Spinal cord (tissue), 10 donors: Measurements from ENCODE around the gene ZNF530. TPM values are rescaled to one million over a fixed set of nuclear protein-coding genes. Genes with fewer than 3 reads are reported as not detected.

ENCODE experiments used
- DNase-seq, 6 donors: peaks; one replicate each; pipeline versions ENCODE4 v3.0.0 to v3.0.0-alpha.2; 2013 to 2015; ENCODE audit warnings: low spot score in 6 of 6, low read depth in 4 of 6
- H3K27ac ChIP-seq: one replicate; pipeline ENCODE4 v1.5.1; 2013; ENCODE audit warnings: low read depth, low read length, control low read depth
- H3K27me3 ChIP-seq: one replicate; pipeline ENCODE4 v1.6.1; 2013; ENCODE audit warnings: low read length; ENCODE audit not compliant: control insufficient read depth, insufficient read depth
- H3K36me3 ChIP-seq: one replicate; pipeline ENCODE4 v1.6.1; 2013; ENCODE audit warnings: low read length; ENCODE audit not compliant: control insufficient read depth, insufficient read depth
- H3K4me1 ChIP-seq: one replicate; pipeline ENCODE4 v1.6.1; 2013; ENCODE audit warnings: low read length; ENCODE audit not compliant: control insufficient read depth, insufficient read depth
- H3K4me3 ChIP-seq: one replicate; pipeline ENCODE4 v1.5.1; 2013; ENCODE audit warnings: low read depth, low read length, control low read depth
- H3K9me3 ChIP-seq: one replicate; pipeline ENCODE4 v1.6.1; 2013; ENCODE audit warnings: low read length; ENCODE audit not compliant: control insufficient read depth, insufficient read depth
- WGBS: methylation state at CpG from one replicate; pipeline ENCODE4 v1.1.5; 2013; ENCODE audit warnings: missing lambda C conversion rate; ENCODE audit not compliant: insufficient coverage; 5-methylcytosine and 5-hydroxymethylcytosine counted together
- polyA plus RNA-seq, 2 donors: library from polyadenylated mRNA; unstranded; fragments of 120-200 nt; gene quantifications; one replicate each; pipeline ENCODE4 v1.2.1, GENCODE V29; 2013; ENCODE audit not compliant: insufficient read length in 2 of 2
- total RNA-seq, 2 donors: library from RNA; depleted of rRNA in 1 of 2; stranded (reverse); fragments of 120-200 nt in 1 of 2; fragments of >200 nt in 1 of 2; gene quantifications; one replicate each; pipeline versions ENCODE4 v1.2.3 to v1.2.4, GENCODE V29; 2013 to 2014
- donor health status: healthy.

Gene ZNF530
- total and polyA plus RNA-seq, 4 donors: 5.2 to 7.9 (median 6.4) TPM

DNA sequence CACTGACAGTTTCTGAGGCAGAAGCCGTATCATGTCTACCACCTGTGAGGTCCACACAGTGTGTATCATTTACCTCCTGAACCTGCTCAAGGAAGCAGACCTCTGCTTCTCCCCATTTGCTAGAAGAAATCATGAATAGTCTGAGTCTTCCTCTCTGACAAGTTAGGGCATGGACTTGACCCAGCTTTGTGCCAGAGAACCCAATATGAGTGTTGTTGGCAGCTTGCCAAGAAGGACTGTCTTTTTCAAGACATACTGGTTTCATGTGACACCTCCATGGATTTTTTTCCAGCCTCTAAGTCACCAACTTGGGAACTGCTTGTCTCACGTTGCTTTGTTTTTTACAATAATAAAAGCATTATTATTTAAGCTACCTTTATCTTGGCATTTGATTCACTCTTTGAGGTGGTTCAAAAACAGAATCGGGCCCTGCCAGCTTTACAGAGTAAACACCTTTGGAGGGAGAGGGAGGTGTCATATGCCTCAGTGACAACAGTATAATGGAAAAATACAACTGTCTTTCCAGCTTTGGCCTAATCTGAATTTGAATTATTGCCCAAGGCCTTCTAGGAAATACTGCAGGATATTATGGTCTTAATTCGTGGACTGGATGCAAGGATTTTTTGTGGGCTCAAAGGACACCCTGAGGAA is 42.8 kb downstream of the ZNF530 start:
- no peaks in the 10 kb centered on the region for H3K4me1 ChIP-seq
- no peaks in the 10 kb centered on the region for H3K9me3 ChIP-seq
- peaks cover 37% of the 10 kb centered on the region for H3K36me3 ChIP-seq
- no peak overlapping the region for H3K4me3 ChIP-seq
- DNase-seq: peak in 1 of 6 donors; percentile 9
- WGBS: 86% methylated on average over 2 of the region's 4 CpGs
- no peaks in the 10 kb centered on the region for H3K27me3 ChIP-seq
- H3K27ac ChIP-seq: no peak overlapping the region

DNA sequence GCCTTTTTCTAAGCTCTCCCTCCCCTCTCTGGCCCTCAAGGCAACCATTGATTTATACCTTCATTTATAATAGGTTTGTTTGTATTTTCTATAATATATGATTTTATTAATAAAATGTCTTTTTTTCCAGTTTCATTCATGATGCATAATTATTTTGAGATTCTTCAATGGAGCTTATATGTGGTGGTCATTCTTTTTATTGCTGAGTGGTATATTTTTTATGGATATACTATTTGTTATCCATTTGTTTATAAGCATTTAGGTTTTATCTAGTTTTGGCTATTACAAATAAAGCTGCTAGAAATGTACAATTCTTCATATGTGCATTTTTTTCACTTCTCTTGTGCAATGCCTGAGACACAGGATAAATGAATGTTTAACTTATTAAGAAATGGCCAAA is 44.0 kb downstream of the ZNF530 start:
- Histone ChIP-seq H3K4me1 (no peaks in the 10 kb centered on the region), H3K4me3 (no peak overlapping the region), H3K27me3 (no peaks in the 10 kb centered on the region), H3K36me3 (peaks cover 33% of the 10 kb centered on the region), H3K9me3 (no peaks in the 10 kb centered on the region), H3K27ac (no peak overlapping the region)
- DNase-seq: no peak

DNA sequence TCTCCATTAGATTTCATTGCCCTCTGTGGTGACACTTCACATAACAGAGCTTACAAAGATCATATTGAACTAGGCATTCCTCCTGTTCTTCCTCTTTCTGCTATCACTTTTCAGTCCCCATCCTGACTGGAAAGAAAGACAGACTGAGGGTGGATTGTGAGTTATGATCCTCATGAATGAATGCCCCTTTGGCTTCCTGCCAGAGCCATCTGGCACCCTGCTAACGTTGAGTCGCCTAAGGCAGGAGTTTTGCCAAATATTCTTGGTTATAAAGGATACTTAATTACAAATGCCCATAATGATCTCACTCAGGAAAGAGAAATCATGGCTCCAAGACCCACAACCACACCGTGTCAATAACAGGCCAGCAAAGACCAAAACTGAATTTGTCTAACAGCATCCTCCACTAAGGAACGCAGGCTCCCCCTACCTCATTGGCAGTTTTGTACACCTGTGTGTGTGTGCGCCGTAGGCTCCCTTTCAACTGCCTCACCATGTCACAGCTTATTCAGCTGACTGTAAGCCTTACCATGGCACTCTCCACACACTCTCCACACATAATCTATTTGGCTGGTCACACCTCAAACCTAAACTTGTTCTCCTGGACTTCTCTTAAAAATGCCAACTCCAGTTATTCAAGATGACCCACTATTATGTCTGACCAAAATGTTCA is 48.8 kb downstream of the ZNF530 start:
- H3K9me3 ChIP-seq: no peaks in the 10 kb centered on the region
- H3K4me3 ChIP-seq: no peak overlapping the region
- H3K27me3 ChIP-seq: peaks cover 3% of the 10 kb centered on the region
- H3K4me1 ChIP-seq: no peaks in the 10 kb centered on the region
- no peak overlapping the region for H3K27ac ChIP-seq
- peaks cover 2% of the 10 kb centered on the region for H3K36me3 ChIP-seq
- DNase-seq: peak in 3 of 6 donors; percentile 20 to 84 (median 82)
- WGBS: 34% methylated on average over 4 of the region's 6 CpGs

DNA sequence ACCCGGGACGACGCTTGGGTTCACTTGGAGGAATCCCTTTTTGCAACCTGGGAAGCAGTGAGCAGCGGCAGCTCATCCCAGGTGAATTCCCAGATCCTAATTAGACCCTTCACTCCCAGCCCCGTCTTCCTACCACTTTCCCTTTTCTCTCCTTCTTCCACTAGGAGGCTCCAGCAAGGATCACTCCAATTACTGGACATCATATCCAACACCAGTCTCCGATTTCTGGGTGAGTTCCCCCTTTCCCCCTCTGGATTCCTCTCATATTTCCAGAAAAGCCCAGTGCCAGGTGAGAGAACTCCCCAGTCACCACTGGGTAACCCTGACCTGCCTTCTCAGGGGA is 51.9 kb downstream of the ZNF530 start:
- Histone ChIP-seq H3K4me3 (no peak overlapping the region), H3K27ac (no peak overlapping the region), H3K27me3 (peaks cover 6% of the 10 kb centered on the region), H3K36me3 (no peaks in the 10 kb centered on the region), H3K4me1 (no peaks in the 10 kb centered on the region), H3K9me3 (no peaks in the 10 kb centered on the region)
- DNase-seq: no peak
- WGBS: 29% methylated on average over 6 of the region's 6 CpGs

DNA sequence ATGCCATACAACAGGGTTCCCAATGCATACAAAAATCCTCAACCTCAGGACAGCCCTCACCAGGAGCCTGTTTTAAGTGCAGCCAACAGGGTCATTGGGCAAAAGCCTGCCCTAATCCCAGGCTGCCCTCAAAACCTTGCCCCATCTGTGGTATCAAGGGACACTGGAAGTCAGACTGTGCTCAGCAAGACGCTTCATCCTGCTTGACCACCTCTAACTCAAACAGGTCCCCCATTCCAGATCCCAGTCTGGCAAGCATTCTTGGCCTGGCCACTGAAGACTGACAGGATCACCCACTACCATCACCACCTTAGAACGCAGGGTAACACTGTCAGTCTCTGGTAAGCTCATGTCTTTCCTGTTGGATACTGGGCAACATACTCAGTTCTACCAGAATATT is 54.0 kb downstream of the ZNF530 start:
- H3K27ac ChIP-seq: no peak overlapping the region
- WGBS: 94% methylated on average over 2 of the region's 2 CpGs
- no peaks in the 10 kb centered on the region for H3K9me3 ChIP-seq
- no peak overlapping the region for H3K4me3 ChIP-seq
- no peaks in the 10 kb centered on the region for H3K36me3 ChIP-seq
- no peaks in the 10 kb centered on the region for H3K4me1 ChIP-seq
- no peak for DNase-seq
- peaks cover 8% of the 10 kb centered on the region for H3K27me3 ChIP-seq

DNA sequence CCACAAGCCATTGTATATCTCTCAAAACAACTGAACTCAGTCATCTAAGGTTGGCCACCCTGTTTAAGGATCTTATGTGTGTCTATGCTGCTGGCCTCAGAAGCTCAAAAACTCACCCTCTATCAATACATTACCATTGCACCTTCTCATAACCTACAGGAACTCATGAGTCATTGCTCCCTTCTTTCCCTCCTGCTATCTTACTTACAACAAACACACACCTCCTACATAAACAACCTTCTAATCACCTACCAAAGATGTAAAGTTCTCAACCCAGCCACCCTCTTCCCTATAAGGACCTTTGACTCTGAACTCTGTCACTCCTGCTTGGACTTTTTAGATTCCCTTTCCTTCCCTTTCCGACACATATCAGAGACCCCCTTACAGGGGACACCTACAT is 55.8 kb downstream of the ZNF530 start:
- Histone ChIP-seq H3K9me3 (no peaks in the 10 kb centered on the region), H3K4me1 (no peaks in the 10 kb centered on the region), H3K27me3 (peaks cover 12% of the 10 kb centered on the region), H3K36me3 (no peaks in the 10 kb centered on the region), H3K27ac (no peak overlapping the region), H3K4me3 (no peak overlapping the region)
- WGBS: 71% methylated on average over 1 of the region's 1 CpG
- DNase-seq: no peak

DNA sequence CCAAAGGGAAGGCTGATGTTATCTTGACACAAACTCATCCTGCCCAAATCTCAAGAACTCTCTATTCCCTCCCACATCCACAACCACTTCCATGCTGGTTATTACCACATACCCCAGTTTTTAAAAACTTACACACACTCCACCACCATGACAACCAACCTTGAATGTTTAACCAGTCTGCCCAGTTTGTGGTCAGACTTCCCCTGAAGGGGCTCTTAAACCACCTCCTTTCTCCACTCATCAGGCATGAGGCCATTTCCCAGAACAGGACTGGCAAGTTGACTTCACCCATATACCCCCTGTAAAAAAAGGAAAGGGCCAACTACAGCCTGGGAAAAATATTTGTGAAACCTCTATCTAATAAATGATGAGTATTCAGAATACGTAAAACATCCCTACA is 56.7 kb downstream of the ZNF530 start:
- no CpG with 5 or more reads among the region's 1 CpG for WGBS
- DNase-seq: no peak

More for the DNA sequence above, 56.7 kb downstream of the ZNF530 start:
- no peaks in the 10 kb centered on the region for H3K36me3 ChIP-seq
- H3K27ac ChIP-seq: no peak overlapping the region
- no peak overlapping the region for H3K4me3 ChIP-seq
- H3K27me3 ChIP-seq: peaks cover 12% of the 10 kb centered on the region
- H3K4me1 ChIP-seq: no peaks in the 10 kb centered on the region
- H3K9me3 ChIP-seq: no peaks in the 10 kb centered on the region

Other genes with a start within 250 kb of the ZNF530 start
- 10 to 100 TPM; 13.5 to 18.6 TPM for gene ZNF304, start 248.6 kb upstream of the ZNF530 start, total RNA-seq
- gene ZNF304, start 248.6 kb upstream of the ZNF530 start, polyA plus RNA-seq: 10 to 100 TPM; 12.8 to 14.1 TPM
- gene TRAPPC2B, start 236.3 kb upstream of the ZNF530 start, total RNA-seq: 10 to 100 TPM; 16.4 to 20.0 TPM
- 10 to 100 TPM; 13.7 to 14.7 TPM for gene TRAPPC2B, start 236.3 kb upstream of the ZNF530 start, polyA plus RNA-seq
- gene ZNF547, start 236.3 kb upstream of the ZNF530 start, total RNA-seq: 1 to 10 TPM; 5.6 to 8.0 TPM
- gene ZNF547, start 236.3 kb upstream of the ZNF530 start, polyA plus RNA-seq: 1 to 10 TPM; 8.0 to 9.3 TPM
- 10 to 100 TPM; 33.6 to 34.2 TPM for gene ZNF548, start 210.0 kb upstream of the ZNF530 start, total RNA-seq
- 10 to 100 TPM; 21.1 to 24.4 TPM for gene ZNF548, start 210.0 kb upstream of the ZNF530 start, polyA plus RNA-seq
- gene ZNF17, start 188.7 kb upstream of the ZNF530 start, total RNA-seq: 10 to 100 TPM; 20.9 to 24.7 TPM
- gene ZNF17, start 188.7 kb upstream of the ZNF530 start, polyA plus RNA-seq: 10 to 100 TPM in 1 of 2 donors, 1 to 10 TPM in 1; 9.1 to 15.2 TPM
- 10 to 100 TPM; 14.7 to 18.7 TPM for gene ZNF749, start 164.6 kb upstream of the ZNF530 start, total RNA-seq
- 10 to 100 TPM; 12.4 to 13.6 TPM for gene ZNF749, start 164.6 kb upstream of the ZNF530 start, polyA plus RNA-seq
- gene VN1R1, start 142.7 kb upstream of the ZNF530 start, total RNA-seq: 1 to 10 TPM; 3.5 TPM
- gene VN1R1, start 142.7 kb upstream of the ZNF530 start, polyA plus RNA-seq: 1 to 10 TPM; 6.2 to 9.5 TPM
- gene ZNF772, start 122.3 kb upstream of the ZNF530 start, total RNA-seq: 10 to 100 TPM; 40.4 to 46.7 TPM
- 10 to 100 TPM; 19.6 to 22.5 TPM for gene ZNF772, start 122.3 kb upstream of the ZNF530 start, polyA plus RNA-seq
- 10 to 100 TPM; 15.6 to 23.3 TPM for gene ZNF419, start 112.1 kb upstream of the ZNF530 start, total RNA-seq
- gene ZNF419, start 112.1 kb upstream of the ZNF530 start, polyA plus RNA-seq: 10 to 100 TPM; 17.3 to 23.2 TPM
- 10 to 100 TPM; 19.8 to 21.2 TPM for gene ZNF773, start 99.9 kb upstream of the ZNF530 start, total RNA-seq
- 10 to 100 TPM; 14.6 to 16.0 TPM for gene ZNF773, start 99.9 kb upstream of the ZNF530 start, polyA plus RNA-seq
- gene ZNF549, start 72.5 kb upstream of the ZNF530 start, total RNA-seq: 10 to 100 TPM; 13.9 to 14.5 TPM
- gene ZNF549, start 72.5 kb upstream of the ZNF530 start, polyA plus RNA-seq: 10 to 100 TPM; 12.6 to 17.2 TPM
- gene ZNF550, start 40.0 kb upstream of the ZNF530 start, total RNA-seq: 10 to 100 TPM; 11.1 to 16.8 TPM
- gene ZNF550, start 40.0 kb upstream of the ZNF530 start, polyA plus RNA-seq: 10 to 100 TPM; 10.8 to 15.7 TPM
- gene ZNF416, start 21.0 kb upstream of the ZNF530 start, total RNA-seq: 10 to 100 TPM in 1 of 2 donors, 1 to 10 TPM in 1; 7.3 to 10.9 TPM
- 1 to 10 TPM; 6.2 to 7.5 TPM for gene ZNF416, start 21.0 kb upstream of the ZNF530 start, polyA plus RNA-seq
- 10 to 100 TPM; 17.4 to 19.2 TPM for gene ZIK1, start 15.7 kb upstream of the ZNF530 start, total RNA-seq
- gene ZIK1, start 15.7 kb upstream of the ZNF530 start, polyA plus RNA-seq: 10 to 100 TPM; 11.6 to 14.2 TPM
- gene ZNF134, start 14.4 kb downstream of the ZNF530 start, total RNA-seq: 10 to 100 TPM; 25.2 to 33.2 TPM
- 10 to 100 TPM; 20.1 to 23.8 TPM for gene ZNF134, start 14.4 kb downstream of the ZNF530 start, polyA plus RNA-seq
- gene ZNF211, start 33.3 kb downstream of the ZNF530 start, total RNA-seq: 10 to 100 TPM; 24.4 to 32.2 TPM
- 10 to 100 TPM; 36.7 to 39.9 TPM for gene ZNF211, start 33.3 kb downstream of the ZNF530 start, polyA plus RNA-seq
- not detected for gene ZSCAN4, start 69.0 kb downstream of the ZNF530 start, total RNA-seq
- under 1 TPM in 1 of 2 donors, not detected in 1; 0.17 TPM for gene ZSCAN4, start 69.0 kb downstream of the ZNF530 start, polyA plus RNA-seq
- 10 to 100 TPM; 12.8 to 13.1 TPM for gene ZNF551, start 82.1 kb downstream of the ZNF530 start, total RNA-seq
- 10 to 100 TPM; 11.4 to 14.3 TPM for gene ZNF551, start 82.1 kb downstream of the ZNF530 start, polyA plus RNA-seq
- gene ZNF154, start 109.3 kb downstream of the ZNF530 start, total RNA-seq: 10 to 100 TPM; 18.9 to 24.7 TPM
- gene ZNF154, start 109.3 kb downstream of the ZNF530 start, polyA plus RNA-seq: 10 to 100 TPM; 24.2 to 32.4 TPM
- gene ZNF671, start 127.7 kb downstream of the ZNF530 start, total RNA-seq: 10 to 100 TPM; 17.8 to 27.8 TPM
- 10 to 100 TPM; 21.2 to 23.4 TPM for gene ZNF671, start 127.7 kb downstream of the ZNF530 start, polyA plus RNA-seq
- gene ZNF776, start 146.9 kb downstream of the ZNF530 start, total RNA-seq: 10 to 100 TPM; 34.2 to 40.1 TPM
- 10 to 100 TPM; 22.1 to 25.9 TPM for gene ZNF776, start 146.9 kb downstream of the ZNF530 start, polyA plus RNA-seq
- 10 to 100 TPM; 35.1 to 35.4 TPM for gene ZNF586, start 169.8 kb downstream of the ZNF530 start, total RNA-seq
- 10 to 100 TPM; 12.4 to 19.4 TPM for gene ZNF586, start 169.8 kb downstream of the ZNF530 start, polyA plus RNA-seq
- 10 to 100 TPM in 1 of 2 donors, 1 to 10 TPM in 1; 5.6 to 10.1 TPM for gene ZNF552, start 215.0 kb downstream of the ZNF530 start, total RNA-seq
- gene ZNF552, start 215.0 kb downstream of the ZNF530 start, polyA plus RNA-seq: 10 to 100 TPM in 1 of 2 donors, 1 to 10 TPM in 1; 3.4 to 11.6 TPM
- 10 to 100 TPM; 15.5 to 17.9 TPM for gene ZNF587B, start 230.4 kb downstream of the ZNF530 start, total RNA-seq
- 1 to 10 TPM; 4.8 to 7.9 TPM for gene ZNF587B, start 230.4 kb downstream of the ZNF530 start, polyA plus RNA-seq
- gene ZNF587, start 250.0 kb downstream of the ZNF530 start, total RNA-seq: 10 to 100 TPM; 29.8 to 32.2 TPM
- 10 to 100 TPM; 20.4 to 33.5 TPM for gene ZNF587, start 250.0 kb downstream of the ZNF530 start, polyA plus RNA-seq